ENCODE measurements around the gene CDKL4. TPM values are rescaled to one million over a fixed set of nuclear protein-coding genes. Genes with fewer than 3 reads are reported as not detected.

Gene CDKL4
- total and polyA plus RNA-seq, 2 of the 13 experiments (the other 11 are each of a cell fraction or from before 2014, with no cell fraction given) = 0.29 to 0.50 TPM

GRCh38 chr2:39252888-39253518 is 9.2 kb upstream of the CDKL4 start:
- FAIRE-seq (no peak), DNase-seq (ENCODE audit: low spot score) (no peak), ATAC-seq (no peak)
- in situ Hi-C loops (cut with HindIII; ENCODE audit: extremely low pct_ligation_motif_present, low pct_unique_long_range_greater_than_20kb) = no loop called here
- no peaks in the 10 kb centered on the region for H4K20me1 ChIP-seq (ENCODE audit: insufficient read depth, low read length)
- no peak overlapping the region for H3K4me3 ChIP-seq (replicated peaks in 1 of 3; ENCODE audit: insufficient read depth in 1 of 3, low read depth in 2 of 3, low read length in 3 of 3)
- H3K4me1 ChIP-seq (ENCODE audit: insufficient read depth, low read length) = no peaks in the 10 kb centered on the region
- ChIA-PET POLR2A (no interaction called here), CTCF (ENCODE audit: low intra/inter-chr PET ratio, low total read pairs) (no interaction called here)
- H3K27me3 ChIP-seq (ENCODE audit: control insufficient read depth in 1 of 2, insufficient read depth in 2 of 2, low read length in 2 of 2) = no peaks in the 10 kb centered on the region
- intact Hi-C loops (cut with micrococcal nuclease; ENCODE audit: unreplicated experiment) = no loop called here
- no peak overlapping the region for H3K4me2 ChIP-seq (ENCODE audit: low read depth, low read length)
- H3K9me3 ChIP-seq (ENCODE audit: low read length) = peaks cover 16% of the 10 kb centered on the region
- no TSS peak for BruUV-seq (replicated peaks)
- no peak overlapping the region for H3K27ac ChIP-seq (ENCODE audit: extremely low read length, insufficient read depth, low read length)
- H3K79me2 ChIP-seq (ENCODE audit: insufficient read depth, low read length) = no peaks in the 10 kb centered on the region
- H3K9ac ChIP-seq (ENCODE audit: insufficient read depth, low read depth, low read length) = no peak overlapping the region
- no peak overlapping the region for H2AFZ ChIP-seq (ENCODE audit: low read length)
- WGBS (ENCODE audit: low lambda C conversion rate) = 92% methylated on average over 18 of the region's 18 CpGs
- peaks cover 18 to 77% of the 10 kb centered on the region in 2 experiments for H3K36me3 ChIP-seq (replicated peaks in 1 of 2; ENCODE audit: control insufficient read depth in 1 of 2, insufficient read depth in 2 of 2, low read length in 2 of 2)
- no peak for TF ChIP-seq PTBP1 (IDR thresholded peaks at IDR 0.05; ENCODE audit: low read depth, low read length, poor library complexity, severe bottlenecking)
- no peak for TF ChIP-seq ZBTB7B (CRISPR knock-in tag; IDR thresholded peaks at IDR 0.05)
- TF ChIP-seq MAFG (CRISPR knock-in tag; IDR thresholded peaks at IDR 0.05) = no peak
- TF ChIP-seq SKI (IDR thresholded peaks at IDR 0.05; ENCODE audit: partially characterized antibody) = no peak
- TF ChIP-seq MXD3 (CRISPR knock-in tag; IDR thresholded peaks at IDR 0.05) = no peak
- no peak for TF ChIP-seq ISX (CRISPR knock-in tag; conservative IDR thresholded peaks at IDR 0.05)
- TF ChIP-seq HOXD1 (CRISPR knock-in tag; IDR thresholded peaks at IDR 0.05) = no peak
- TF ChIP-seq ZNF101 (CRISPR knock-in tag; IDR thresholded peaks at IDR 0.05; ENCODE audit: borderline replicate concordance, low read depth) = no peak
- no peak for TF ChIP-seq ESRRA (CRISPR knock-in tag; IDR thresholded peaks at IDR 0.05; ENCODE audit: low read depth)
- no peak for TF ChIP-seq SP1 (IDR thresholded peaks at IDR 0.05)
- no peak for TF ChIP-seq SP1 (CRISPR knock-in tag; IDR thresholded peaks at IDR 0.05)
- no peak for TF ChIP-seq MED1 (CRISPR knock-in tag; IDR thresholded peaks at IDR 0.05)
- no peak for TF ChIP-seq ZHX2 (IDR thresholded peaks at IDR 0.05; ENCODE audit: low read depth)
- no peak for TF ChIP-seq ZHX2 (CRISPR knock-in tag; IDR thresholded peaks at IDR 0.05; ENCODE audit: borderline replicate concordance)
- no peak for TF ChIP-seq GTF3A (CRISPR knock-in tag; conservative IDR thresholded peaks at IDR 0.05)
- TF ChIP-seq CSRNP1 (CRISPR knock-in tag; IDR thresholded peaks at IDR 0.05) = no peak
- TF ChIP-seq NR2C2 (CRISPR knock-in tag; IDR thresholded peaks at IDR 0.05; ENCODE audit: borderline replicate concordance) = no peak
- no peak for TF ChIP-seq MEIS1 (CRISPR knock-in tag; IDR thresholded peaks at IDR 0.05; ENCODE audit: borderline replicate concordance)
- TF ChIP-seq ZNF577 (CRISPR knock-in tag; IDR thresholded peaks at IDR 0.05; ENCODE audit: borderline replicate concordance, low read depth) = no peak

All from HepG2 (cell line).